CD1c-positive myeloid dendritic cell (primary cell): Measurements from ENCODE around the gene CEMP1.

ENCODE experiments used
- DNase-seq: peaks from one replicate; pipeline ENCODE4 v3.0.0-alpha.2; 2016; ENCODE audit errors: extremely low spot score

CEMP1 gene

GRCh38 chr16:2486645-2487516, 44.3 kb downstream of the CEMP1 start:
- DNase-seq = peak; percentile 81

- peak; percentile 40 for DNase-seq
These were observed 45.2 kb downstream of the CEMP1 start for GRCh38 chr16:2485811-2486507.

DNA sequence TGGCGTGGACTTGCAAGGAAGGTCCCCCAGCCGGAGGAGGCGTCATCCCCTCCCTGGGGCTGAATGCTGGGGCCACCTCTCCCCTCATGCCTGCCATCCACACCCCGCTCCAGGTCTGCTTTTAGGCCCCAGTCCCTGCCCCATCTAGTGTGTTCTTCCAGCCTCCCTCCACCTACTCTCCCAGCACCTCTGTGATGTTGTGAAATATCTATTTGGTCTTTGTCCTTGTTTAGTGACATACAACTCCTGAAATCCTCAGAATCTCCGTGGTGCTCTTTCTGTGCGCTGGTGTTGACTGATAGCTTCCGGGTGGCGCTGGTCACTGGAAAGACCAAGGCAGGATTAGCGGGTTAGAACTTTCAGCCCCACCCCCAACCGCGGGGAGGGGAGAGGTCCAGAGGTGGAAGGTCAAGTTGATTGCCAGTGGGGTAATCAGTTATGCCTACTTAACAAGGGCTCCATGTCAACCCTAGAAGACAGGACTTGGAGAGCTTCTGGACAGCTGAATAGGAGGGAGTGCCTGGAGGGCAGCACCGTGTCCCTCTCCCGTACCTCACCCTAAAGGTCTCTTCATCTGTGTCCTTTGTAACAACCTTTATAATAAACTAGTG, 46.2 kb downstream of the CEMP1 start:
- no peak for DNase-seq

- no peak for DNase-seq
These were observed 47.0 kb downstream of the CEMP1 start for GRCh38 chr16:2483939-2484897.

DNA sequence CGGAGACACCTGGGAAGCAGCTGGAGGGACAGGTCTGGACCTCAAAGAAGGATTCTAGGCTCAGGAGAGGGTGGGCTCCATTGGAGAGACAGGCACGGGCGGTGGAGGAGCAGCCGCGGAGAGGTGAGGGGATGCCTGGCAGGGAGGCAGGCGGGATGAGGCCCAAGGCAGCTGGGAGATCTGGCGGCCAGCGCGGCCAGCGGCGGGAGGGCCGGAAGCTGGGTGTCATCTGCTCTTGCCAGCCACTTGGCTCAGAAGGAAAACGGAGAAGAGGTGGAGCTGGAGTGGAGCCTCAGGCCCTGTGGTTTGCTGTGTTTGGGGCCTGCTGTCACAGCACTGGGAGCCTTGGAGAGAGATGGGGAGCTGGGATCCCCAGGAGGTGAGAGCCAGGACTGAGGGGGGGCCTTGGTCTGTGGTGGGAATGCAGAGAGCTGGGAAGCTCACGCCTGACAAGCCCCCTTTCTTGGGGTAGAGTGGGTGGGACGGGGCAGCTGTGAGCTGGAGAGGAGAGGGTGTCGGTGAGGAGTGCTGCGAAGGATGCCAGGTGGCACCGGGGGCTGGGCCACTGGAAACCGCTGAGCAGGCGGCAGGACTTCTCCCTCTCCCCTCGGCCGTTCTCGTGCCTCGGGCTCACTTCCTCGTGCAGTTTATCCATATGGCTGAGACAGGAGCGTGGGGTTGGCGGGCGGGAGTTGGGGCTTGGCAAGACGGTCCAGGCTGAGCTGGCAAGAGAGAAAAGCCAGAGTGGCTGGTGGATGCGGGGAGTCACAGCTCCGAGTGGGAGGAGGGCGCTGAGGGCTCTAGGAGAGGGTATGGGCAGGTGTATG, 48.3 kb downstream of the CEMP1 start:
- peak; percentile 62 for DNase-seq

- DNase-seq = no peak
These were observed 49.0 kb downstream of the CEMP1 start for GRCh38 chr16:2482249-2482648.

- no peak for DNase-seq
These were observed 49.5 kb downstream of the CEMP1 start for GRCh38 chr16:2481676-2482075.

GRCh38 chr16:2480948-2481347, 50.3 kb downstream of the CEMP1 start:
- DNase-seq = no peak
